GM23338 (cell line): ENCODE data around the gene SNX8.

Experiments used
- EZH2 ChIP-seq: fragments of 200-600 bp; sonication (generic); IDR thresholded peaks from one replicate; pipeline ENCODE4 v1.8.0; 2017; ENCODE audit warnings: antibody characterized with exemption, mild to moderate bottlenecking, low read depth; ENCODE audit not compliant: unreplicated experiment
- EZH2phosphoT487 ChIP-seq: fragments of 200-600 bp; sonication (generic); IDR thresholded peaks from one replicate; pipeline ENCODE4 v1.8.1; 2018; ENCODE audit warnings: antibody characterized with exemption; ENCODE audit not compliant: unreplicated experiment
- JUNB ChIP-seq: IDR thresholded peaks from one replicate; pipeline ENCODE4 v1.6.1; 2016; ENCODE audit warnings: antibody characterized with exemption; ENCODE audit not compliant: unreplicated experiment
- POLR2AphosphoS5 ChIP-seq: IDR thresholded peaks from 2 replicates; pipeline ENCODE4 v1.6.1; 2016; ENCODE audit warnings: antibody characterized with exemption, low read depth
- REST ChIP-seq: IDR thresholded peaks from one replicate; pipeline ENCODE4 v1.6.1; 2018; ENCODE audit warnings: antibody characterized with exemption; ENCODE audit not compliant: unreplicated experiment
- ZNF462 ChIP-seq: fragments of 250-450 bp; sonication (Bioruptor Pico); IDR thresholded peaks from 2 replicates; pipeline ENCODE4 v1.5.0; 2020; ENCODE audit warnings: mild to moderate bottlenecking, moderate library complexity
- TF ChIP-seq, protein P1 (sequence below), 2 experiments: fragments of 200-600 bp in 1 of 2; sonication (generic) in 1 of 2; conservative IDR thresholded peaks; 2 replicates each; pipeline versions ENCODE4 v1.5.1 to v1.6.1; 2016 to 2017; ENCODE audit warnings: antibody characterized with exemption in 2 of 2, low read depth in 2 of 2, mild to moderate bottlenecking in 2 of 2, moderate library complexity in 1 of 2

DNA sequence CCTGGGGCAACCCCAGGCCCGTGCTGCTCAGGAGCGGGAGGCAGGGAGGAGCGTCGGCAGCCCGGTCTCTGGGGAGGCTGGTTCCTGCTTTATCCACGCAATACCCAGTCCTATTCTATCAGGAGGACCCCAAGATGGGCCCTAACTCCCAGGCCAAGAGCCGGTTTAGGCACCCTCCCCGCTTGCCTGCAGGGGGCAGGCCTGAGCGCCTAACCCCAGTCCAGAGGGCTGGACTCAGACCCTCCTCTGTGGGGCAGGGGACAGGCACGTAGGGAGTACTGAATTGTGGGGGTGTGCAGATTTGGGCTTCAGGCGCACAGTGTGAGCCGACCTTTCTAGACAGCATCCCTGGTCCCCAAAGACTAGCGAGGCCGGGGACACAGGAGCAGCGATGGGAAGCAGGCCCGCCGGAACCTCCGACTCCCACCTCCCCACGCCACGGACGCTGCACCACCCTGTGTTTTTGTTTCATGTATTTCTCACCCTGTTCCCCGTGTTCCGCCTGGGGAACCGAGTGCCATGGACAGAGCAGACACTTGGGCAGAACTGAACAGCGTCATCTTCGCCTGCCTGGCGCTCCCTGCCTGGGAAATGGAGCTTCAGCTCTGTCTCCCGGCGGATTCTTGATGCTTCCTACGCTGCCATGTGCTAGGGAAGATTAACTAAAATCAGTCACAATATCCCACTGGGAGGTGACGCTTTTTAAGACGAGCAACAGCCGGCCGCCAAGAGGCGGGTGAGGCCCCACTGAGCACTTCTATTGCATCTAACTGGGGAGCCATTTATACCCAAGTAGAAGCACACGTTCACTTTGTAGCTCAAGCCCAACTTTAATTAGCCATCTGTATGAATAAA is 66.9 kb downstream of the SNX8 start:
- TF ChIP-seq EZH2, result no peak
- TF ChIP-seq REST, result no peak
- TF ChIP-seq ZNF462 (CRISPR knock-in tag), result no peak
- TF ChIP-seq, protein P1, sequence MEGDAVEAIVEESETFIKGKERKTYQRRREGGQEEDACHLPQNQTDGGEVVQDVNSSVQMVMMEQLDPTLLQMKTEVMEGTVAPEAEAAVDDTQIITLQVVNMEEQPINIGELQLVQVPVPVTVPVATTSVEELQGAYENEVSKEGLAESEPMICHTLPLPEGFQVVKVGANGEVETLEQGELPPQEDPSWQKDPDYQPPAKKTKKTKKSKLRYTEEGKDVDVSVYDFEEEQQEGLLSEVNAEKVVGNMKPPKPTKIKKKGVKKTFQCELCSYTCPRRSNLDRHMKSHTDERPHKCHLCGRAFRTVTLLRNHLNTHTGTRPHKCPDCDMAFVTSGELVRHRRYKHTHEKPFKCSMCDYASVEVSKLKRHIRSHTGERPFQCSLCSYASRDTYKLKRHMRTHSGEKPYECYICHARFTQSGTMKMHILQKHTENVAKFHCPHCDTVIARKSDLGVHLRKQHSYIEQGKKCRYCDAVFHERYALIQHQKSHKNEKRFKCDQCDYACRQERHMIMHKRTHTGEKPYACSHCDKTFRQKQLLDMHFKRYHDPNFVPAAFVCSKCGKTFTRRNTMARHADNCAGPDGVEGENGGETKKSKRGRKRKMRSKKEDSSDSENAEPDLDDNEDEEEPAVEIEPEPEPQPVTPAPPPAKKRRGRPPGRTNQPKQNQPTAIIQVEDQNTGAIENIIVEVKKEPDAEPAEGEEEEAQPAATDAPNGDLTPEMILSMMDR (conservative IDR thresholded peaks at IDR 0.05; ENCODE audit: low read depth in 2 of 2), result peak; percentile 81 to 86
- TF ChIP-seq EZH2phosphoT487, result no peak
- TF ChIP-seq POLR2AphosphoS5, result no peak
- TF ChIP-seq JUNB, result no peak
